ENCODE measurements around the gene UNK.

The UNK gene, protein sequence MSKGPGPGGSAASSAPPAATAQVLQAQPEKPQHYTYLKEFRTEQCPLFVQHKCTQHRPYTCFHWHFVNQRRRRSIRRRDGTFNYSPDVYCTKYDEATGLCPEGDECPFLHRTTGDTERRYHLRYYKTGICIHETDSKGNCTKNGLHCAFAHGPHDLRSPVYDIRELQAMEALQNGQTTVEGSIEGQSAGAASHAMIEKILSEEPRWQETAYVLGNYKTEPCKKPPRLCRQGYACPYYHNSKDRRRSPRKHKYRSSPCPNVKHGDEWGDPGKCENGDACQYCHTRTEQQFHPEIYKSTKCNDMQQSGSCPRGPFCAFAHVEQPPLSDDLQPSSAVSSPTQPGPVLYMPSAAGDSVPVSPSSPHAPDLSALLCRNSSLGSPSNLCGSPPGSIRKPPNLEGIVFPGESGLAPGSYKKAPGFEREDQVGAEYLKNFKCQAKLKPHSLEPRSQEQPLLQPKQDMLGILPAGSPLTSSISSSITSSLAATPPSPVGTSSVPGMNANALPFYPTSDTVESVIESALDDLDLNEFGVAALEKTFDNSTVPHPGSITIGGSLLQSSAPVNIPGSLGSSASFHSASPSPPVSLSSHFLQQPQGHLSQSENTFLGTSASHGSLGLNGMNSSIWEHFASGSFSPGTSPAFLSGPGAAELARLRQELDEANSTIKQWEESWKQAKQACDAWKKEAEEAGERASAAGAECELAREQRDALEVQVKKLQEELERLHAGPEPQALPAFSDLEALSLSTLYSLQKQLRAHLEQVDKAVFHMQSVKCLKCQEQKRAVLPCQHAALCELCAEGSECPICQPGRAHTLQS

DNA sequence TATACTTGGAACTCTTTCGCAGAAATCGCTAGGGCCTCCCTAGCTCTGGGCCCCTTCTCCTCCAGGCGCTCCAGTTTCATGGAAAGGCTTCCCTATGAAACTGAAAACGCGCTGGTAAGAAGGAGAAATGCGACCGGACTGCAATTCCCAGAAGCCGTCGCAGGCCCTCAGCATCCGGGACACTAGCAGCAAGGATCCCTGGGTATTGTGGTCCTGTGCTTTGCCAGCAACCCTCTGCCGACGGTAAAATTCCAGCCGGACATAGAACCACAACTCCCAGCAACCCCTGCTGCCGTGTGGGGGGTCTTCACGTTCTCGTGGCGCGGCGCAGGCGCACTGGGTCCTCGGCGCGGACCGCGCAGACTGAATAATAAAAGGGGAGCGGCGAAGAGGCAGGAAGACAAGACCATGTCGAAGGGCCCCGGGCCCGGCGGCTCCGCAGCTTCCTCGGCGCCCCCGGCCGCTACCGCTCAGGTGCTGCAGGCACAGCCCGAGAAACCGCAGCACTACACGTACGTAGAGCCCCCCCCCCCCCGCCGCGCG lies at the start of gene UNK:
Gene UNK (plus strand): TSS at position 334 of the 543 bp plus-strand sequence. CDS start 75 bp downstream, at position 409.
- peak; percentile 99 for DNase-seq

DNA sequence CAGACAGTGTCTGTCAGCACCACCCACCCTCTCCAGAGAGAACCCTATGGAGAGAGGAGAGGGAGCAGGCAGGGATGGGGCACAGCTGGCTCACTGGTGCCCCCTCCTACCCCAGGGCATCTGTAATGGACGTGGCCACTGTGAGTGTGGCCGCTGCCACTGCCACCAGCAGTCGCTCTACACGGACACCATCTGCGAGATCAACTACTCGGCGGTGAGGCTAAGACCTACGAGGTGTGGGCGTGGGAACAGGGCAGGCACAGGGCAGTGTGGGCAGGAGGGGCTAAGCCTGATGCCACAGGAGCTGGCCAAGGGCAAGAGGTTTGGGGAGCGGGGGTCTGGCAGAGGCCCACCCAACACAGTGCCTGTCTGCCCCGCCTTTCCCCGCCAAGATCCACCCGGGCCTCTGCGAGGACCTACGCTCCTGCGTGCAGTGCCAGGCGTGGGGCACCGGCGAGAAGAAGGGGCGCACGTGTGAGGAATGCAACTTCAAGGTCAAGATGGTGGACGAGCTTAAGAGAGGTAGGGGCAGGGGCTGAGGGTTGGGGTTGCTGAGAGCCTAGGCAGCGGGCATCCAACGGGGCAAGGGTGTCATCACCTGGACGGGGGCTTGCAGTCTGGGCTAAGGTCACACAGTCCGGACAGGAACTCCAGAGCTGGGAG lies 48.3 kb upstream of the UNK start:
- no peak for DNase-seq

DNA sequence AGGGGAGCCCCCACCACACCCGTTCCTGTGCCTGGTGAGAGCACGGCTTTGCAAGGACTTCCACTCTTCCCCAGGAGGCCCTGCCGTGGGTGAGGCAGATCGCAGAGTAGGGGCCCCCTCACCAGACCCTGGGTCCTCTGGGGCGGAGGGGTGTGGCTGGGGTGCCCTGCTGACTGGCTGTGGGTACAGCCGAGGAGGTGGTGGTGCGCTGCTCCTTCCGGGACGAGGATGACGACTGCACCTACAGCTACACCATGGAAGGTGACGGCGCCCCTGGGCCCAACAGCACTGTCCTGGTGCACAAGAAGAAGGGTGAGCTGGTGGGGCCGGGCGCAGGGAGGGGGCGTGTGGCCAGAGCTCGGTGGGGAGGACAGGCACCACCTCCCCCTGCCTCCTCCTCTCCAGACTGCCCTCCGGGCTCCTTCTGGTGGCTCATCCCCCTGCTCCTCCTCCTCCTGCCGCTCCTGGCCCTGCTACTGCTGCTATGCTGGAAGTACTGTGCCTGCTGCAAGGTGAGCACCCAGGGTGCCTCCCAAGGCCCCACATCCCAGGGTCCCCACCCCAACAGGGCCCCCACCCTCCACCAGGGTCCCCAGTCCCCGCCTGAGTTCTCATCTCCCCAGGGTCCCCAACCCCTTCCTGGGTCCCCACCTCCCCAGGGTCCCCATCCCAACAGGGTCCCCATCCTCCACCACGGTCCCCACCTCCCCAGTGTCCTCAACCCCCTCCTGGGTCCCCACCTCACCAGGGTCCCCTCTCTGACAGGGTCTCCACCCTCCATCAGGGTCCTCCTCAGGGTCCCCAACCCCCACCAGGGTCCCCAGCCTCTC lies 47.3 kb upstream of the UNK start:
- no peak for DNase-seq

DNA sequence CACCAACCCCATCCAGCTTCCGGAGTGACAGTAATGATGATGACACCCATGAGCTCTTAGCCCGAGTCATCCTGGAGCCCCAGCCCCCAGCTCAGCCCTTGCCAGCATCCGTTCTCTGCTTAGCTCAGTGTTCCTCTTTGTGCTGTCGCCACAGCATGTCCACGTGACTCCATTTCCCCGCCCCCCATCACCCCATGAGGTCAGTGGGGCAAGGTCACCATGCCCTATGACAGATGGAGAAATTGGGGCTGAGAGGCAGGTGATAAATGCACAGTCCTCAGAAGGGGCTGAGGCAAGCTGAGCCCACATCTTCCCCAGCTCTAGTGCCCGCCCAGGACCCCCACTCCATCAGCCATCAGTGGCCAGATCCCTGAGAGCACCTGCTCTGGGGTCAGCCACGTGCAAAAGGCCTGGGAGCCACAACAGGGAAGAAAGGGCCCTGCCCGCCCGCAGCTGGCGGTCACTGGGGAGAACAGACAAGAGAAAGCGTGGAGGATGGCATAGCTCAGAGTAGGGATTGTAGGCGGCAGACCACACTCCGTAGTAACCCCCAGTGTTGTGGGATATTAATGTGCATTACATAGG lies 46.3 kb upstream of the UNK start:
- DNase-seq = peak; percentile 94

DNA sequence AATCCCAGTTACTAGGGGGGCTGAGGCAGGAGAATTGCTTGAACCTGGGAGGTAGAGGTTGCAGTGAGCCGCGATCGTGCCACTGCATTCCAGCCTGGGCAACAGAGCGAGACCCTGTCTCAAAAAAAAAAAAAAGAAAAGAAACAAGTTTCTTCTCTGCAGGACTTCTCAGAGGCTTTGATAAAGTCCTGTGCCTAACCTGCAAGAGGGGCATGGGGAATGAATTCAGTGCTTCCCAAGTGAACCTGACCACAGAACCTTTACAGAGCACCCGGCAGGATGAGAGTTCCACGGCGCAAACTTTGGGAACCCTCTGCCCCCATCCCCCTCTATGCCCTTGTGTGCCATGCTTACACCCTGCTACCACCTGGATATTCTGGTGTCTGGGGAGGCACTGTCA lies 45.4 kb upstream of the UNK start:
- no peak for DNase-seq

DNA sequence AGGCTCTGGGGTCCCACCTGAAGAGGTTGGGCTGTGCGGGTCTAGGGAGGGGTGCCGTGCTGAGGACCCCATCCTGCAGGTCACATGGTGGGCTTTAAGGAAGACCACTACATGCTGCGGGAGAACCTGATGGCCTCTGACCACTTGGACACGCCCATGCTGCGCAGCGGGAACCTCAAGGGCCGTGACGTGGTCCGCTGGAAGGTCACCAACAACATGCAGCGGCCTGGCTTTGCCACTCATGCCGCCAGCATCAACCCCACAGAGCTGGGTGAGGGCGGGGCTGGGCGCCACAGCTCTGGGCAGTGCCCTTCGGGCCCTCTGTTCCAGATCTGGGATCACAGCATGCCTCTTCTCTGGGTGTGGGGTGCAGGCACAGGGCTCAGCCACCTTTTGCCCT lies 44.8 kb upstream of the UNK start:
- DNase-seq = no peak

DNA sequence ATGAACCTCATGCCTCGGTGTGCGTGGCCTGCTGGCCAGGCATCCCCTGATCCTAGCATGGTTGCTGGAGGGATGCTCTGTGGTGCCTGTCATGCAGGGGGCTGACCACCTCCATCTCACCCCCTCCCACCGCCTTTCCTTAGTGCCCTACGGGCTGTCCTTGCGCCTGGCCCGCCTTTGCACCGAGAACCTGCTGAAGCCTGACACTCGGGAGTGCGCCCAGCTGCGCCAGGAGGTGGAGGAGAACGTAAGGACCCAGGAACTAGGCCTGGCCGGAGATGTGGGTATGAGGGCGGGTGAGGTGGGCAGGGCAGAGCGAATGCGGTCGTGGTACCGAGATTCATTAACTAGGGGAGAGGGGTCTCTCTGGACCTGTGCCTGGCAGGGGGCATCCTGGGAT lies 44.4 kb upstream of the UNK start:
- DNase-seq = no peak

DNA sequence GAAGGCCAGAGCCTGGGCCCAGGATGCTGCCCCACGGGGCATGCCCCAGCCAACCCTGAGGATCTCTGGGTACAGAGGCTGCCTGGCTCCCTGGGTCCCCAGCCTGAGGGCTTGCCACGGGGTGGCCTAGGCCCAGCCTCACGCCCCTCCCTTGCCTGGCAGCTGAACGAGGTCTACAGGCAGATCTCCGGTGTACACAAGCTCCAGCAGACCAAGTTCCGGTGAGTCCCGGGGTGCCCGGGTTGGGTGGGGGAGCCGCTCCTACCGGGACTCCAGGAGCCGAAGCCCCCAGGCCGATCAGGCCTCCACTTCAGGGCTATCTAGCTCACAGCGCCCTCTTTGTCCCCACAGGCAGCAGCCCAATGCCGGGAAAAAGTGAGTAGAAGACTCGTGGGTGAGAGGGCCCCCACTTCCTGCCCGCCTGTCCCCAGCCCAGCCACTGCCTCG lies 44.0 kb upstream of the UNK start:
- no peak for DNase-seq

DNA sequence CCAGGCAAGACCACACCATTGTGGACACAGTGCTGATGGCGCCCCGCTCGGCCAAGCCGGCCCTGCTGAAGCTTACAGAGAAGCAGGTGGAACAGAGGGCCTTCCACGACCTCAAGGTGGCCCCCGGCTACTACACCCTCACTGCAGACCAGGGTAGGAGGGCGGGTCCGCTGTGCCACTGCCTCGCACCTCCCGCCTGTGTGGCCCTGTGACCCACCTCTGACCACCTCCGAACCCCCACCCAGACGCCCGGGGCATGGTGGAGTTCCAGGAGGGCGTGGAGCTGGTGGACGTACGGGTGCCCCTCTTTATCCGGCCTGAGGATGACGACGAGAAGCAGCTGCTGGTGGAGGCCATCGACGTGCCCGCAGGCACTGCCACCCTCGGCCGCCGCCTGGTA lies 42.3 kb upstream of the UNK start:
- no peak for DNase-seq

DNA sequence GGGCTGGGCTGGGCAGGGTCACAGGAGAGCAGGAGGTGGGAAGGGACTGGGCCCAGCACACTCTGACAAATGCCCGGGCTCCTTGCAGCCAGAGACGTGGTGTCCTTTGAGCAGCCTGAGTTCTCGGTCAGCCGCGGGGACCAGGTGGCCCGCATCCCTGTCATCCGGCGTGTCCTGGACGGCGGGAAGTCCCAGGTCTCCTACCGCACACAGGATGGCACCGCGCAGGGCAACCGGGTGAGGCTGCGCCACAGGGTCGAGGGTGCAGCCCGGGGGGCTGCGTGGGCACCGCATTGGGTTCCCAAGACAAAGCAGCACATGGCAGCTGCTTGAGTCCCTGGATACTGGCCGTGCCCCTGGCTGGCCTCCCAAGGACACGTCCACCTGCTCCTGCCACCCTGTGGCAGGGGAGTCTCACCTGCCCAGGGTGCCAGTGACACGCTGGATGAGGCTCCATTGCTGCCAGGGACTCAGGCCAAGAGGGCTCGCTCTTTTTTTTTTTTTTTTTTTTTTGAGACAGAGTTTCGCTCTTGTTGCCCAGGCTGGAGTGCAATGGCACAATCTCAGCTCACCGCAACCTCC lies 40.9 kb upstream of the UNK start:
- no peak for DNase-seq

DNA sequence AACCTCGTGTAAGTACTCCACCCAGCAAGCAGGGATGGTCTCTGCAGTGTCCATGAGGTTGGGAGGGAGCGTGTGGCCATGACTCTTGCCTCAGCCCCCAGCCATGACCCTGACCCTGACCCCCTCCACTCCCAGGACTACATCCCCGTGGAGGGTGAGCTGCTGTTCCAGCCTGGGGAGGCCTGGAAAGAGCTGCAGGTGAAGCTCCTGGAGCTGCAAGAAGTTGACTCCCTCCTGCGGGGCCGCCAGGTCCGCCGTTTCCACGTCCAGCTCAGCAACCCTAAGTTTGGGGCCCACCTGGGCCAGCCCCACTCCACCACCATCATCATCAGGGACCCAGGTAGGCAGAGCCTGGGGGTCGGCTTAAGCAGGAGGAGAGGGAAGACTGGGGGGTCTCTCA lies 35.9 kb upstream of the UNK start:
- DNase-seq = no peak

DNA sequence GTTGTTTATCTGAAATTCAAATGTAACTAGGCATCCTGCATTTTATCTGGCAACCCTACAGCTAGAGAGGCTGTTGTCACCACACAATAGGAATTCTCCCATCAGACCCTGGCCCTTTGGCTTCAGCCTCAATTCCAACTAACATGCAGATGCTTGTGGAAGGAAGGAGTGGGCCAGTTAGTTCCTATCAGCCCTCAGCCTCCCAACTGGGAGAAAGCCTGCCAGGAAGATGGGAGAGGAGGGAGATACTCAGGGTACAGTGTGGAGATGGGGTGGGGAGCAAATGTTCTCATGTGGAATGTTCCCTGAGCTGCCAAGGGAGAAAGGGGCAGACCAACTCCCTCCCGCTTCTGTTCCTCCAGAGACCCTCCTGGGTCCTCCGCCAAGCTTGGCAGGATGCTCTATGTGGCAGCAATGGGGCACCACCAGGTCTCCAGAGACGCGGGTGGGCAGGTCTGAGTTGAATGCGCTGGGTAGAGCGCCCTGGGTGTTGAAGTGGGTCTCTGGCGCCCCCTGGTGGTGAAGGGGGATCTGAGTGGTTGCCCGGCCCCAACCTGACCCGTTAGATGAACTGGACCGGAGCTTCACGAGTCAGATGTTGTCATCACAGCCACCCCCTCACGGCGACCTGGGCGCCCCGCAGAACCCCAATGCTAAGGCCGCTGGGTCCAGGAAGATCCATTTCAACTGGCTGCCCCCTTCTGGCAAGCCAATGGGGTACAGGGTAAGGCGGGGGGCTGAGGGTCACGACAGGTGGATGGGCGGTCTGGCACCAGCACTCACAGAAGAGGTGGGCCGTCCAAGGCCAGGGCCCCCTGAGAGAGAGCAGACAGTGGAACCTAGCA lies 34.8 kb upstream of the UNK start:
- peak; percentile 68 to 76 for DNase-seq

DNA sequence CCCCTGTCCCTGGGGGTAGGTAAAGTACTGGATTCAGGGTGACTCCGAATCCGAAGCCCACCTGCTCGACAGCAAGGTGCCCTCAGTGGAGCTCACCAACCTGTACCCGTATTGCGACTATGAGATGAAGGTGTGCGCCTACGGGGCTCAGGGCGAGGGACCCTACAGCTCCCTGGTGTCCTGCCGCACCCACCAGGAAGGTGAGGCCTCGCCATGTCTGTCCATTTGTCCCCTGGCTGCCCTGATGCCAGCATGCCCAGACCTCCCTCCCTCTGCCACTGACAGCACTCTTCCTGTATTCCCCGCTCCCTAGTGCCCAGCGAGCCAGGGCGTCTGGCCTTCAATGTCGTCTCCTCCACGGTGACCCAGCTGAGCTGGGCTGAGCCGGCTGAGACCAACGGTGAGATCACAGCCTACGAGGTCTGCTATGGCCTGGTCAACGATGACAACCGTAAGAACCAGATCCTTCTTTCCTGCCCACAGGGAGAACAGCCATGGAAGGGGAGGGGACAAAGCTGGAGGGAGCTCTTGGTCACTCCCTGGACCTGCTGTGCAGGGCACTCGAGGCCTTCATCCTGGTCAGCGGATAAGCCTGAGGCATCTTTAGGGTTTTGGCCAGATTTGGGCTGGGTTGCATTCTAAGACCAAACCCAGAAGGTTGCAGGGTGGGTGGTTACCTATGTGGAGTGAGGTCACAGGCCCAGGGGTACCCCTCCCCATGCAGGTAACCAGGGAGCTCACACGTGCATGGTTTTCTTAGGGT lies 33.8 kb upstream of the UNK start:
- no peak for DNase-seq

DNA sequence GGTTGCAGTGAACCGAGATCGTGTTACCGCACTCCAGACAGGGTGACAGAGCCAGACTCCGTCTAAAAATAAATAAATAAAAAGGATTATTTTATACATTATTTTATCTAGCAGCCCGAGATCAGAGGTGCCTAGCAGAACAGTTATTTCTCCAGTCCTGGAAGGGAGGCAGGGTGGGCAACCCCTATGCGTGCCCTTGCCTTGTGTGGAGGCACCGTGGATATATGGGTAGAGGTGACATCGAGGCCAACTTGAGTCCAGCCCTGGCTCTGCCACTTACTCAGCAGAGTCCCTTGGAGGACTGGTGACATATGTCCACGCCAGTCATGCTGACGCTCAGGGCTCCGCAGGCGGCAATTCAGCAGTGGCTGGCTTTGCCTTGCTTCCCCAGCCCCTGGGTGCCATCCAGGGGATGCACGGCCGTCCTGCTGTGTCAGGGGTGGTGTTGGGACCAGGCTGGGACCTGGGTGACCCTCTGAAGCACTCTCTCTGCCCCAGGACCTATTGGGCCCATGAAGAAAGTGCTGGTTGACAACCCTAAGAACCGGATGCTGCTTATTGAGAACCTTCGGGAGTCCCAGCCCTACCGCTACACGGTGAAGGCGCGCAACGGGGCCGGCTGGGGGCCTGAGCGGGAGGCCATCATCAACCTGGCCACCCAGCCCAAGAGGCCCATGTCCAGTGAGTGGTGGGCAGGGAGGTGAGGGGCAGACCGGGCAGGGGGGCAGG lies 32.8 kb upstream of the UNK start:
- DNase-seq = no peak

DNA sequence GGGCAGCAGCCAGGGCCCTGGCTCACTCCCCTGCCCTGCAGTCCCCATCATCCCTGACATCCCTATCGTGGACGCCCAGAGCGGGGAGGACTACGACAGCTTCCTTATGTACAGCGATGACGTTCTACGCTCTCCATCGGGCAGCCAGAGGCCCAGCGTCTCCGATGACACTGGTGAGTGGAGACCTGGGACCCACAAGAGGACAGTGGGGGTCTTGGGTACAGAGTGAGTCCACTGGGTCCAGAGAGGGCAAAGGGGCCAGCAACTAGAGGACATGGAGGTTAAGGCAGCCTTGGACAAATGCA lies 32.2 kb upstream of the UNK start:
- no peak for DNase-seq

DNA sequence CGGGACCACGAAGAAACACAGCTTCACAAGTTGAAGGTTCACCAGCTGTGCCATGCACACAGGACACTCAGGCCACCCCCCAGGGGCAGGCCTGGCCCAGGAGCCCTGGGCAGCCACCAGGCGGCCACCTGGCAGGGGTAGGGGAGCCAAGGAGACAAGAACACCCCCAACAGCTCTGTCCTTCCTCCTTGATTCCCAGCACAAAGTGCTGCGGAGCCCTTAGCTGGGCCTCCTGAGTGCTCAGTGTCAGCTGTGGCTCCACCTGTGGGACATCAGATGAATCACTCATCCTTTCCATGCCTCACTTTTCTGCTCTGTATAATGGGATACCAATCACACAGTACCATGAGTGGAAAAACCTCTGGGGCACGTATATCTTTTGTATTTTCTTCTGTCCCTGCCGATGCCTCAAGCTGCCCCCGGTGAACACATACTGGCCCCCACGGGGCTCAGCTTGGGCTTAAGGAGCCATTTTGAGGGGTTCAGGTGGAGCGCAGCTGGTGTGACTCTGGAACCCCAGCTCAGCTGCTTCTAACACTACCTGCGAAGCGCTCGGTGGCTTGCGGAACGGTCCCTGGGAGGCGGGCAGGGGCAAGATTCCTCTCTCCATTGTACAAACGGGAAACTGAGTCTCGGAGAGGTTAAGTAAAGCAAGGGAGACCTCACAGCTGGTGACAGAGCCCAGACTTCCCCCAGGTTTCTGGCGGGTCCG lies 31.6 kb upstream of the UNK start:
- DNase-seq = no peak

DNA sequence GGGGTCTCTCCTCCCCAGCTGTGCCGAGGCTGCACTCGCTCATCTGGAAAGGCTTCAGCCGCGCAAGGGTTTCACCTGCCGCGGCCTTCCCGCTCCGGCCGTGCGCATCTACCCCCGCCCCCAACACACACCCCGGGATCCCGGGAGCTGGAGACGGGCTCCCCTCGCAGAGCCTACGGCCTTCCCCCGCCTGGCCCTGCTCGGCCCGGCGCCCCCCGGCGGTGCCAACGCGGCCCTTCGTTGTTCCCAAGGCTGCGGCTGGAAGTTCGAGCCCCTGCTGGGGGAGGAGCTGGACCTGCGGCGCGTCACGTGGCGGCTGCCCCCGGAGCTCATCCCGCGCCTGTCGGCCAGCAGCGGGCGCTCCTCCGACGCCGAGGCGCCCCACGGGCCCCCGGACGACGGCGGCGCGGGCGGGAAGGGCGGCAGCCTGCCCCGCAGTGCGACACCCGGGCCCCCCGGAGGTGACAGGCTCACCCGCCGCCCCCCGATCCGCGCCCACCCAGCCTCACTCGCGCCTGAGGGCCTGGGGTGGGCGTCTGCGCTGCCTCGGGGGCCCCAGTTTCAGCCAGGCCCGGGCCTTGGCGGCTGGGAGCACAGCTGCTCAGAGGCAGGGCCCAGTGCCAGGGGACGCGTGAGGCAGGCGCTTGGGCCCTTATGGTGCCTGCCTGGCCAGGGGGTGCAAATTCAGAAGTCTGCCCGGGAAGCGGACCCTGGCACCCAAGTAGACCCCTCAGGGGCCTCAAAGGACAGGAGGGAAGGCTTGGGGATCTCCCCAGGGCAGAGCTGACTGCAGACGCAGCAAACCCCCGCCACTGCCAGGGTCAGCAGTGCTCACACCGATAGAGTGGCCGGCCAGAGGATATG lies 30.9 kb upstream of the UNK start:
- peak; percentile 70 to 75 for DNase-seq
